IPS DF 6.9 (cell line): ENCODE measurements around the gene ZNF546.
"Not testable (repeated sequence)": the region's sequence is repeated elsewhere in the genome, so short reads cannot be mapped to it uniquely, and the experiment has no call there.

ENCODE experiments used
- DNase-seq: peaks from one replicate; pipeline ENCODE4 v3.0.0-alpha.2; 2013; ENCODE audit warnings: low read depth, low spot score
- H3K27ac ChIP-seq: one replicate; pipeline ENCODE4 v1.5.1; 2013; ENCODE audit warnings: low read length, control low read depth
- H3K27me3 ChIP-seq: 2 replicates; pipeline ENCODE4 v1.6.1; 2013; ENCODE audit warnings: mild to moderate bottlenecking, low read length; ENCODE audit not compliant: control insufficient read depth, insufficient read depth
- H3K36me3 ChIP-seq: 2 replicates; pipeline ENCODE4 v1.6.1; 2013; ENCODE audit warnings: low read length; ENCODE audit not compliant: control insufficient read depth, insufficient read depth
- H3K4me1 ChIP-seq: 2 replicates; pipeline ENCODE4 v1.6.1; 2013; ENCODE audit warnings: low read length; ENCODE audit not compliant: control insufficient read depth, insufficient read depth
- H3K4me3 ChIP-seq: 2 replicates; pipeline ENCODE4 v1.5.1; 2013; ENCODE audit warnings: mild to moderate bottlenecking, low read length
- H3K9me3 ChIP-seq: 2 replicates; pipeline ENCODE4 v1.6.1; 2013; ENCODE audit warnings: low read length, inconsistent platforms; ENCODE audit not compliant: control insufficient read depth, insufficient read depth
- WGBS: extraction: QIAGEN DNeasy Blood & Tissue Kit; methylation state at CpG from one replicate; pipeline ENCODE4 v1.1.7; 2013; ENCODE audit warnings: mixed read lengths, missing lambda C conversion rate; ENCODE audit not compliant: insufficient read length, insufficient coverage; 5-methylcytosine and 5-hydroxymethylcytosine counted together

The ZNF546 gene

GRCh38 chr19:40005691-40006272 is 8.9 kb downstream of the ZNF546 start:
- DNase-seq: no peak
- no CpG with 5 or more reads among the region's 4 CpGs for WGBS
- Histone ChIP-seq H3K4me1 (no peaks in the 10 kb centered on the region), H3K9me3 (no peaks in the 10 kb centered on the region), H3K27me3 (no peaks in the 10 kb centered on the region; the same call in 1 of the 2 replicates), H3K27ac (no peak overlapping the region), H3K4me3 (no peak overlapping the region), H3K36me3 (no peaks in the 10 kb centered on the region)

GRCh38 chr19:40006273-40006691 is 9.4 kb downstream of the ZNF546 start:
- no peaks in the 10 kb centered on the region for H3K9me3 ChIP-seq
- H3K36me3 ChIP-seq: no peaks in the 10 kb centered on the region
- WGBS: no CpG with 5 or more reads among the region's 1 CpG
- no peak overlapping the region for H3K4me3 ChIP-seq
- H3K27ac ChIP-seq: no peak overlapping the region
- no peaks in the 10 kb centered on the region for H3K27me3 ChIP-seq
- no peaks in the 10 kb centered on the region for H3K4me1 ChIP-seq
- DNase-seq: no peak

GRCh38 chr19:40009674-40010073 is 12.8 kb downstream of the ZNF546 start:
- Histone ChIP-seq H3K4me3 (no peak overlapping the region), H3K36me3 (no peaks in the 10 kb centered on the region), H3K4me1 (no peaks in the 10 kb centered on the region), H3K27me3 (no peaks in the 10 kb centered on the region), H3K27ac (no peak overlapping the region), H3K9me3 (no peaks in the 10 kb centered on the region; the same call in 1 of the 2 replicates)
- no peak for DNase-seq

GRCh38 chr19:40013991-40014390 is 17.1 kb downstream of the ZNF546 start:
- no peaks in the 10 kb centered on the region for H3K27me3 ChIP-seq
- H3K9me3 ChIP-seq: no peaks in the 10 kb centered on the region; the same call in 1 of the 2 replicates
- H3K4me3 ChIP-seq: no peak overlapping the region
- no peak overlapping the region for H3K27ac ChIP-seq
- no peaks in the 10 kb centered on the region for H3K36me3 ChIP-seq
- no CpG with 5 or more reads among the region's 4 CpGs for WGBS
- no peak for DNase-seq
- H3K4me1 ChIP-seq: no peaks in the 10 kb centered on the region

GRCh38 chr19:40023969-40024368 is 27.1 kb downstream of the ZNF546 start:
- Histone ChIP-seq H3K4me1 (no peaks in the 10 kb centered on the region), H3K27ac (no peak overlapping the region), H3K36me3 (no peaks in the 10 kb centered on the region), H3K9me3 (peaks cover 10% of the 10 kb centered on the region), H3K27me3 (no peaks in the 10 kb centered on the region), H3K4me3 (no peak overlapping the region)
- DNase-seq: no peak
- no CpG with 5 or more reads among the region's 3 CpGs for WGBS

- H3K4me3 ChIP-seq: no peak overlapping the region
- no peaks in the 10 kb centered on the region for H3K4me1 ChIP-seq
- no peaks in the 10 kb centered on the region for H3K27me3 ChIP-seq
- WGBS: no CpG with 5 or more reads among the region's 4 CpGs
- no peak for DNase-seq
- no peak overlapping the region for H3K27ac ChIP-seq
- H3K36me3 ChIP-seq: no peaks in the 10 kb centered on the region
- peaks cover 10% of the 10 kb centered on the region for H3K9me3 ChIP-seq
Observed at GRCh38 chr19:40025938-40026596, 29.2 kb downstream of the ZNF546 start.

- no peak for DNase-seq
- H3K4me3 ChIP-seq: no peak overlapping the region
- no peaks in the 10 kb centered on the region for H3K36me3 ChIP-seq
- WGBS: no CpG with 5 or more reads among the region's 5 CpGs
- no peaks in the 10 kb centered on the region for H3K4me1 ChIP-seq
- H3K9me3 ChIP-seq: peaks cover 10% of the 10 kb centered on the region
- H3K27ac ChIP-seq: no peak overlapping the region
- no peaks in the 10 kb centered on the region for H3K27me3 ChIP-seq
Observed at GRCh38 chr19:40026597-40026970, 29.7 kb downstream of the ZNF546 start.

GRCh38 chr19:40033989-40034560 is 37.2 kb downstream of the ZNF546 start:
- H3K27ac ChIP-seq: no peak overlapping the region
- H3K27me3 ChIP-seq: no peaks in the 10 kb centered on the region
- DNase-seq: no peak
- no peaks in the 10 kb centered on the region for H3K4me1 ChIP-seq
- no peak overlapping the region for H3K4me3 ChIP-seq
- no peaks in the 10 kb centered on the region; the same call in 1 of the 2 replicates for H3K36me3 ChIP-seq
- peaks cover 4% of the 10 kb centered on the region for H3K9me3 ChIP-seq
- no CpG with 5 or more reads among the region's 2 CpGs for WGBS

- no peak for DNase-seq
- no CpG with 5 or more reads among the region's 4 CpGs for WGBS
- no peaks in the 10 kb centered on the region for H3K27me3 ChIP-seq
- H3K4me3 ChIP-seq: no peak overlapping the region
- H3K9me3 ChIP-seq: peaks cover 4% of the 10 kb centered on the region
- H3K27ac ChIP-seq: no peak overlapping the region
- no peaks in the 10 kb centered on the region for H3K4me1 ChIP-seq
- H3K36me3 ChIP-seq: no peaks in the 10 kb centered on the region; the same call in 1 of the 2 replicates
Observed at GRCh38 chr19:40035996-40036395, 39.1 kb downstream of the ZNF546 start.

- not testable (repeated sequence) for H3K36me3 ChIP-seq, H3K27ac ChIP-seq, H3K9me3 ChIP-seq, H3K4me1 ChIP-seq, H3K4me3 ChIP-seq, DNase-seq, H3K27me3 ChIP-seq
- no CpG with 5 or more reads among the region's 3 CpGs for WGBS
Observed at GRCh38 chr19:40038047-40038446, 41.2 kb downstream of the ZNF546 start.

- H3K4me3 ChIP-seq, DNase-seq, H3K27me3 ChIP-seq, H3K27ac ChIP-seq, H3K9me3 ChIP-seq, H3K4me1 ChIP-seq, H3K36me3 ChIP-seq: not testable (repeated sequence)
- no CpG with 5 or more reads among the region's 1 CpG for WGBS
Observed at GRCh38 chr19:40041718-40042117, 44.9 kb downstream of the ZNF546 start.
